Effector memory CD8-positive, alpha-beta T cell (primary cell): Measurements from ENCODE around the gene DCD.
A peak's percentile ranks its signal among the peaks of the same experiment; 100 is the strongest.

Experiments used
- ATAC-seq: fragments of 150-1000 bp; cut with Tn5 transposase; replicated peaks from 2 replicates; pipeline ENCODE4 v1.10.0; 2021; ENCODE audit warnings: mild to moderate bottlenecking, moderate library complexity
- DNase-seq, 3 experiments: peaks; one replicate each; pipeline ENCODE4 v3.0.0; 2021
- H3K27ac Mint-ChIP-seq, 2 donors: one replicate each; pipeline ENCODE4 v1.8.0; 2022; ENCODE audit warnings: mild to moderate bottlenecking in 2 of 2, mixed read lengths in 2 of 2, moderate library complexity in 2 of 2
- H3K27me3 Mint-ChIP-seq, 2 donors: one replicate each; pipeline ENCODE4 v1.8.0; 2022; ENCODE audit warnings: mixed read lengths in 2 of 2
- H3K36me3 Mint-ChIP-seq: one replicate; pipeline ENCODE4 v1.8.0; 2022; ENCODE audit warnings: mild to moderate bottlenecking, moderate library complexity, mixed read lengths; ENCODE audit not compliant: insufficient read depth
- H3K4me1 Mint-ChIP-seq, 2 donors: one replicate each; pipeline ENCODE4 v1.8.0; 2022; ENCODE audit warnings: low read depth in 2 of 2, mixed read lengths in 2 of 2
- H3K4me3 Mint-ChIP-seq, 2 donors: one replicate each; pipeline ENCODE4 v1.8.0; 2022; ENCODE audit warnings: mild to moderate bottlenecking in 2 of 2, mixed read lengths in 2 of 2, moderate library complexity in 2 of 2
- H3K9me3 Mint-ChIP-seq, 2 donors: one replicate each; pipeline ENCODE4 v1.8.0; 2022; ENCODE audit warnings: mixed read lengths in 2 of 2
- total RNA-seq, 9 experiments: gene quantifications; one replicate each; lab custom pipeline; 2026; lab: John Stamatoyannopoulos, UW

Gene DCD, protein sequence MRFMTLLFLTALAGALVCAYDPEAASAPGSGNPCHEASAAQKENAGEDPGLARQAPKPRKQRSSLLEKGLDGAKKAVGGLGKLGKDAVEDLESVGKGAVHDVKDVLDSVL
- 0 reads per million in 9 experiments for total RNA-seq

DNA sequence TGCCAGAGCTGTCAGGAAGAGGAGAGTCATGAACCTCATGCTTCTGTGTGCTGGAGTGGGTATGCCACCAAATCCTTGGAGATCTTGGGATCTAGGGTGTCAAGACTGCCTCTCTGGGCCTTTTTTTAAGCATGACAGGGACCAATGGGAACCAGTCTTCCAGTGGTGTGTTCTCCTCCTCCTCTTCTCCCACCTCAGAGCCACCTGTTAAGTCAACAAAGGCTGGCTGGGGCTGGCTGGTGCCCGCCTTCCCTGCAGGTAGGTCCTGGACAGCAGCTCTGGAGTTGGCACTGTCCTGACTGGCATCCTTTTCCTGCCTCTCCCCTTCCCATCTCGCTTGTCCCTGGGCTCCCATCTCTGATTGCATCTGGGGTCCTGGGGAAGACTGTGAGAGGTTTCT lies at the start of gene DCD:
Gene DCD (minus strand): TSS at position 101 of the 400 bp plus-strand sequence. CDS start 62 bp downstream, at position 39.
- H3K4me1 Mint-ChIP-seq: no peaks in the 10 kb centered on the region
- ATAC-seq (no peak), DNase-seq (no peak)
- peaks cover 50 to 58% of the 10 kb centered on the region in 2 donors for H3K27me3 Mint-ChIP-seq
- no peak within 1 kb of the TSS for H3K4me3 Mint-ChIP-seq
- no peaks in the 10 kb centered on the region for H3K9me3 Mint-ChIP-seq
- no peak within 1 kb of the TSS for H3K27ac Mint-ChIP-seq
- no peaks in the 10 kb centered on the region for H3K36me3 Mint-ChIP-seq

GRCh38 chr12:54697851-54698250 lies 49.7 kb upstream of the DCD start:
- H3K4me1 Mint-ChIP-seq: no peaks in the 10 kb centered on the region
- DNase-seq (no peak), ATAC-seq (no peak)
- H3K4me3 Mint-ChIP-seq: no peak overlapping the region
- no peaks in the 10 kb centered on the region for H3K36me3 Mint-ChIP-seq
- H3K9me3 Mint-ChIP-seq: no peaks in the 10 kb centered on the region
- H3K27ac Mint-ChIP-seq: no peak overlapping the region
- peaks cover 35 to 39% of the 10 kb centered on the region in 2 donors for H3K27me3 Mint-ChIP-seq

DNA sequence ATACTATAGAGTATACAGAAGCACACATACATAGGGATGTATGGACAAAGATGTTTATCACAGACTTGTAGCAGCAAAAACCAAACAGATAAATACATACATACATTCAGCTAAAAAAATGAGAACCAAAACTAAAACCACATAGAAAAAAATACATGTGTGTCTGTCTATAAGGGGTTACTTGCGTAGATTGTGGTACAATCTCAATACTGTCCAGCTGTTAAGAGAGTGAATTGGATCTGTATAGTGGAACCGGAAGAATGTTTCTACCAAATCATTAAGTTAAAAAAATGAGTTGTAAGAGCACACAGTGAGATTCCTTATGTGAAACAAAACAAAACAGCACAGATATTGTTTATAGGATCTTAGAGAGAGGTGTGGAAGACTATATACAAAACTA lies 44.2 kb upstream of the DCD start:
- H3K27ac Mint-ChIP-seq: no peak overlapping the region
- no peak for ATAC-seq
- no peaks in the 10 kb centered on the region for H3K36me3 Mint-ChIP-seq
- H3K27me3 Mint-ChIP-seq: peaks cover 63 to 70% of the 10 kb centered on the region in 2 donors
- no peaks in the 10 kb centered on the region for H3K4me1 Mint-ChIP-seq
- H3K9me3 Mint-ChIP-seq: no peaks in the 10 kb centered on the region
- DNase-seq: no peak
- H3K4me3 Mint-ChIP-seq: no peak overlapping the region

- DNase-seq (no peak), ATAC-seq (no peak)
- Mint-ChIP-seq H3K4me1 (no peaks in the 10 kb centered on the region), H3K9me3 (no peaks in the 10 kb centered on the region), H3K36me3 (no peaks in the 10 kb centered on the region), H3K27ac (no peak overlapping the region), H3K4me3 (no peak overlapping the region), H3K27me3 (peaks cover 79 to 87% of the 10 kb centered on the region in 2 donors)
Observed at GRCh38 chr12:54689984-54690383, 41.8 kb upstream of the DCD start.

DNA sequence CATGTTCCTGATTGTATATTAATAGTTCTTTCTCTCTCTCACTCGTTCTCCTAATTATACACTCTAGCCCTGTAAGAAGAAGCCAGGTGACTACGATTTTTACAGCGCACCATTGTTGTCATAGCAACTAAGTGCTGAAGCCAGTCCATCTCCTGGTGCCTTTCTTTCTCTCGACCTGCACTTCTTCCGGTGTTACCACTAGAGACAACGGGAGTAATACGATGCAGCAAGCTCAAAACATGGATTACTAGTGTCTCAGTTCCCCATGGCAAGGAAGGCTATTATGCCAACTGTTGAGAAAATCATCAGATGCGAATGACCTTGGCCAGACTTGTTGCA lies 40.8 kb upstream of the DCD start:
- Mint-ChIP-seq H3K27me3 (peaks cover 82 to 90% of the 10 kb centered on the region in 2 donors), H3K4me1 (no peaks in the 10 kb centered on the region)

GRCh38 chr12:54688309-54689033 lies 40.3 kb upstream of the DCD start:
- H3K4me1 Mint-ChIP-seq: no peaks in the 10 kb centered on the region
- no peak overlapping the region for H3K27ac Mint-ChIP-seq
- no peak for DNase-seq
- H3K9me3 Mint-ChIP-seq: no peaks in the 10 kb centered on the region
- H3K4me3 Mint-ChIP-seq: no peak overlapping the region
- peaks cover 82 to 90% of the 10 kb centered on the region in 2 donors for H3K27me3 Mint-ChIP-seq
- H3K36me3 Mint-ChIP-seq: no peaks in the 10 kb centered on the region
- no peak for ATAC-seq

More for the DNA sequence above, 40.8 kb upstream of the DCD start:
- DNase-seq (no peak), ATAC-seq (no peak)
- Mint-ChIP-seq H3K4me3 (no peak overlapping the region), H3K36me3 (no peaks in the 10 kb centered on the region), H3K27ac (no peak overlapping the region), H3K9me3 (no peaks in the 10 kb centered on the region)

- ATAC-seq (no peak), DNase-seq (no peak)
- Mint-ChIP-seq H3K9me3 (no peaks in the 10 kb centered on the region), H3K36me3 (no peaks in the 10 kb centered on the region), H3K4me1 (no peaks in the 10 kb centered on the region), H3K27ac (no peak overlapping the region), H3K4me3 (no peak overlapping the region), H3K27me3 (peaks cover 79 to 88% of the 10 kb centered on the region in 2 donors)
Observed at GRCh38 chr12:54684636-54685630, 36.8 kb upstream of the DCD start.

DNA sequence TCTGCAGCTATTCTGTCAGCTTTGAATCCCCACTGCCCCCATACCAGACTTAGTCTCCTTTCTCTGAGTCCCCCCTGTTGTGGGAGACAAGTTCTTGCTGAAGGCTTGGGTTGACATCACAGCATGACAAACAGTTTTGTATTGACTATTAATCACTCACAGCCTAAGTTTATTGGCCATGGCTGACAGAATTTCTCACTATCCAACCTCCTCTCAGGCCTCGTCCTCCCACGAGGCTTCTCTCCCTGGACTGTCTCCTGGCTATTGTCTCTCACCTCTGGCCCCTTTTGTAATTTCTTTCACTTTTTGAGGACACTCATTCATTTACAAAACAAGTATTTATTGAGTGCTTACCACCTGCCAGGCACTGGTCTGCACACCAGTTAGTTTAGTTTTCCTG lies 35.2 kb upstream of the DCD start:
- Mint-ChIP-seq H3K27me3 (peaks cover 79 to 87% of the 10 kb centered on the region in 2 donors), H3K4me1 (no peaks in the 10 kb centered on the region), H3K36me3 (no peaks in the 10 kb centered on the region), H3K9me3 (no peaks in the 10 kb centered on the region), H3K4me3 (no peak overlapping the region), H3K27ac (no peak overlapping the region)
- DNase-seq (no peak), ATAC-seq (no peak)

DNA sequence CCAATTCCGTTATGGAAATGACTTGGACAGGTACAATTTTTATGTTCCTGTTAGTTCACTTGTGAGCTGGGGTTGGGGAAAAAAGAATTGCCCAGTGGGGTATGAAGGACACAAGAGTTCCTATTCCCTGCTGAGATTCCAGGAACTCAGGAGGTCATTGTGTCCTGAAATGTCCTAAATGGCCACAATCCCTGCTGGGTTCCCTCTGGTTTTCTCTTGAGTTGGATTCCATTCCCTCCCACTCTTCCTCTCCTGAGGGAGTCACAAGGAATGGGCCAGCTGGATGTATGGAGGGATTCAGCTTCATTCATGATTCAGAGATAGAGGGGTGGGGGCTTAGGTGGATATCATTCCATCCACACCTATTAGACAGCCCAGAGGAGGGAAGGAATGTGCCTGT lies 34.5 kb upstream of the DCD start:
- H3K27me3 Mint-ChIP-seq: peaks cover 78 to 87% of the 10 kb centered on the region in 2 donors
- H3K4me3 Mint-ChIP-seq: no peak overlapping the region
- no peaks in the 10 kb centered on the region for H3K36me3 Mint-ChIP-seq
- DNase-seq (no peak), ATAC-seq (no peak)
- H3K9me3 Mint-ChIP-seq: no peaks in the 10 kb centered on the region
- H3K4me1 Mint-ChIP-seq: no peaks in the 10 kb centered on the region
- H3K27ac Mint-ChIP-seq: no peak overlapping the region

- peak in 2 of 3 experiments; percentile 7 to 29 for DNase-seq
- Mint-ChIP-seq H3K4me1 (no peaks in the 10 kb centered on the region), H3K27me3 (peaks cover 72 to 80% of the 10 kb centered on the region in 2 donors), H3K27ac (no peak overlapping the region), H3K4me3 (no peak overlapping the region), H3K9me3 (no peaks in the 10 kb centered on the region), H3K36me3 (no peaks in the 10 kb centered on the region)
- ATAC-seq: peak; percentile 40
Observed at GRCh38 chr12:54680374-54680773, 32.2 kb upstream of the DCD start.

GRCh38 chr12:54678131-54678530 lies 30.0 kb upstream of the DCD start:
- no peak overlapping the region for H3K27ac Mint-ChIP-seq

DNA sequence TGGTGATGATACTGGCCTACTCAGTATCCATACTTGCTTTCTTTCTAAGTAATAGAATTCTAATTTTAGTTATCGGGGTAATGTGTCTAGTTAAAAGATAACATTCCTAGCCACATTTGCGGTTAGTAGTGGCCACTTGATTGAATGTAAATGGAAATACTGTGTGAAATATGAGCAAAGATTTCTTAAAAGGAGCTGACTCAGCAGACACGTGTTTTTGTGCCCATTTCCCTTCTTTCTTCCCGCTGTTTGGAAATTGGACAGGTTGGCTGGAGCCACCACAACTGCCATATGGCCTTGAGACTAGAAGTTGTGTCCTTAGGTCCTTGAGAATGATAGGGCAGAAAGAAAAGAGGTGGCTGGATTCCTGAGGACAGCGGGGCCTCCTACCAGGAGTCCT lies 19.8 kb upstream of the DCD start:
- peaks cover 19 to 40% of the 10 kb centered on the region in 2 donors for H3K27me3 Mint-ChIP-seq
- H3K36me3 Mint-ChIP-seq: no peaks in the 10 kb centered on the region
- ATAC-seq: no peak
- no peaks in the 10 kb centered on the region for H3K4me1 Mint-ChIP-seq
- no peak overlapping the region for H3K27ac Mint-ChIP-seq
- DNase-seq: no peak
- H3K4me3 Mint-ChIP-seq: no peak overlapping the region
- no peaks in the 10 kb centered on the region for H3K9me3 Mint-ChIP-seq

More at GRCh38 chr12:54678131-54678530, 30.0 kb upstream of the DCD start:
- Mint-ChIP-seq H3K27me3 (peaks cover 53 to 58% of the 10 kb centered on the region in 2 donors), H3K36me3 (no peaks in the 10 kb centered on the region), H3K4me3 (no peak overlapping the region), H3K9me3 (no peaks in the 10 kb centered on the region), H3K4me1 (no peaks in the 10 kb centered on the region)
- DNase-seq (no peak), ATAC-seq (no peak)

GRCh38 chr12:54666008-54666407 lies 17.8 kb upstream of the DCD start:
- Mint-ChIP-seq H3K36me3 (no peaks in the 10 kb centered on the region), H3K4me1 (no peaks in the 10 kb centered on the region), H3K27me3 (peaks cover 20 to 31% of the 10 kb centered on the region in 2 donors), H3K9me3 (no peaks in the 10 kb centered on the region), H3K4me3 (no peak overlapping the region), H3K27ac (no peak overlapping the region)
- DNase-seq: no peak
- ATAC-seq: no peak
